Stimulated activated naive CD8-positive, alpha-beta T cell treated with anti-CD3 and anti-CD28 coated beads, Interleukin-15, Interleukin-2, amounts not matched to agents 100 U/mL and 50 U/mL, for 24 hours (primary cell): ENCODE results near the gene CFAP77.
A peak's percentile ranks its signal among the peaks of the same experiment; 100 is the strongest.

Experiments used
- ATAC-seq: fragments of 150-1000 bp; cut with Tn5 transposase; one replicate; pipeline ENCODE4 v1.10.0; 2021
- DNase-seq: peaks from one replicate; pipeline ENCODE4 v3.0.0; 2021

CFAP77 gene

DNA sequence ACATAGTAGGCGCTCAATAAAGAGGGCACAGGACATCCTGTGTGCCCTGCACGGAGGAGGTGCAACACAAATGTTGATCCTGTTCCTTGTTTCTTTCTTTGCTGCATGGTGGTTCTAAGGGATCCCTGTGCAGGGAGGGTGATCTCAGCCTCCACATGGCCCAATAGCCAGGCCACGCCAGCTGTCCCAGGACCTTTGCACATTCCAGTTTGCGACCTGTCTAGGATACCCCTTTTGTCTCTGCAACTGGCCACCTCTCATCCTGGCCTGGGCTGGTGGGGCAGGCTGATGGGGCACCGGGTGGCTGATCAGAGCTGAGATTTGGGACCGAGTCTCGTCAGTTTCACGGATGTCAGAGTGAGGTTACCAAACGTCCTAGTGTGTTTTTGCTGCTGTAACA lies 79.5 kb downstream of the CFAP77 start:
- DNase-seq (no peak), ATAC-seq (no peak)

DNA sequence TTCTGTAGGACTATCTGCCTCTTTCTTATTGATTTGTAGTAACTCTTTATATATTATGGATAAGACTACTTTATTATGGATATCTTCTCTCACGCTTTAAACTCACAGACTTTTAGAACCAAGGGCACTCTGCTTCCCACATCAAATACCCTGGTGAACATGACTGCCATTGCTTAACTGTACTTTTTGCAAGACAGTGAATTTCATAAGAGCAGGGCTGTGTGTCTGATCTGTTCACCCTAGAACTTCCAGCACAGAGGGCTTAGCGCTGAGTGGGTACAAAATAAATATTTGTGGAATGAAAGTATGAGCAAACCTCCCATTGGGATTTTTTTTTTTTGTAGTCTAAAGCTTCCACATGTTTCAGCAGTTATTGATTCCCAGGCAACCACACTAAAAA lies 84.8 kb downstream of the CFAP77 start:
- DNase-seq (no peak), ATAC-seq (no peak)

DNA sequence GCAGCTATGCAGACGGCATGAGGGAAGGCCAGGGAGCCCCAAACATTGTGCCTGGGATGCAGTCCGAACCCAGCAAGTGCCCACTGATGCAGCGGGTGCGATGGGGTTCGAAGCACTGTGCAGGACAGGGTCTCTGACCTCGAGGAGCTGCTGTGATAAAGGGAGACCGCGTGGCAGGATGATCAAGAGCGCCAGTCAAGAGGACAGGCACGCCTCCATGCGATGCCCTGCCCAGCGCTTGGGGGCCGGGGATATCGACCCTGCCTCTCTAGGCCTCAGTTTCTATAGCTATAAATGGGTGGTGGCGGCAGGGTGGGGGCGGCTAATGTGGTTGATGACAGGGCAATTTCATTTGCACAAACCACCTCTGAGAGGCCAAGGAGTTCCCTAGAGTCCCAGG lies 87.7 kb downstream of the CFAP77 start:
- ATAC-seq = no peak
- no peak for DNase-seq

DNA sequence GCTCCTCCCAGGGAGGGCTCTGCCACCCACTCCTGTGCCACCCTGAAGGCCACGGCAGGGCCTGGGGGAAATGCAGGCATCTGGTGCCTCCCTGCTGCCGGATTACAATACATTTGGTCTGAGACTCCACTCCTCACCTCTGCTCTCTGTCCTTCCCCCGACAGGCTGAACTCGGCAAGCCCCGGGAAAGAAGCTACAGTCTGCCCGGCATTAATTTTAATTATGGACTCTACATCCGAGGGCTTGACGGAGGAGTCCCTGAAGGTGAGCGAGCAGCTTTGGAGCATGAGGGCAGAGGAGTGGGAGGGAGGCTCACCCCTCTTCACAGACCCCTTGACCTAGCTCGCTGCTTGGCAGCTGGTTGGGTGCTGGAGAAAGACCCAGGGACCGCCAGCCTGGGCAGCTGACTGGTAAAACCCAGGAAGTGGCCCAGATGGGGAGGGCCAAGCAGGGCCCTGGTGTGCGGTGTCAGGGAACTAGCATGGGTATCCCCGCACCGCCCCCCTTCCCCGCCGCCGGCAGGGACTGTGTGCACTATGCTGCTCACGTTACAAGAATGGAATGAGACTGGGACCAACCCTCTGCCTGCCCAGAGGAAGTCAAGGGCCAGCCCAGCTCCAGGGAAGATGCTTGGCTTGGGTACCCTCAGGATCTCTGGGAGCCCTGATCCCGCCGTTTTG lies 88.7 kb downstream of the CFAP77 start:
- DNase-seq (no peak), ATAC-seq (no peak)

DNA sequence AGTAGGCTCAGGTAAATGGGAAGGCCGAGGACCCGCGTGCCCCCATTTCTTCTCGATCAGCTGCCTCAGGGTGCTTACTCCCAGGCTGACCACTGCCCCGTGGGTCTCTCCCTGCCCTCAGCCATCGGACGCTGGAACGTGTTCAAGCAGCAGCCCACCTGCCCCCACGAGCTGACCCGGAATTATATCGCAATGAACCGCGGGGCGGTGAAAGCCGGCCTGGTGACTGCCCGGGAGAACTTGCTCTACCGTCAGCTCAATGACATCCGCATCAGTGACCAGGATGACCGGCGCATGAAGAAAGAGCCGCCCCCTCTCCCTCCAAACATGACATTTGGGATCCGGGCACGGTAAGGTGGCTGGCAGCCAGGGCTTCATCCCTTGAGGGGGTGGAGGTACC lies 89.2 kb downstream of the CFAP77 start:
- DNase-seq = no peak
- ATAC-seq = no peak

DNA sequence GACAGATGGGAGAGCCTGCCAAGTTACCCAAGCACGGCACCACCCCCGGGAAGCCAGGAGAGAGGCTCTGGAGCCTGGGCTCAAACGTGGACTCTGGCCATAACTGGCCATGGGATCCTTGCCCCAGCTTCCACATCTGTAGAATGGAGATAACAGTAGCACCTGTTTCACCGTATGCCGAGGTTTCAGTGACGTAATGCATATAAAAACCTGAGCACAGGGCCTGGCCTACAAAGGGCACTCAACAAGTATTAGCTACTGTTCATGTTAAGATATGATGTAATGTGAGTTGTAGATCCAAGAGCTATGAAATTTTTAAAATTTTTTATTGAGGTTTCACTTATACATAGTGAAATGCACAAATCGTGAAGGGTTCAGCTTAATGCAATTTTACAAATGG lies 90.2 kb downstream of the CFAP77 start:
- no peak for ATAC-seq
- DNase-seq = no peak

DNA sequence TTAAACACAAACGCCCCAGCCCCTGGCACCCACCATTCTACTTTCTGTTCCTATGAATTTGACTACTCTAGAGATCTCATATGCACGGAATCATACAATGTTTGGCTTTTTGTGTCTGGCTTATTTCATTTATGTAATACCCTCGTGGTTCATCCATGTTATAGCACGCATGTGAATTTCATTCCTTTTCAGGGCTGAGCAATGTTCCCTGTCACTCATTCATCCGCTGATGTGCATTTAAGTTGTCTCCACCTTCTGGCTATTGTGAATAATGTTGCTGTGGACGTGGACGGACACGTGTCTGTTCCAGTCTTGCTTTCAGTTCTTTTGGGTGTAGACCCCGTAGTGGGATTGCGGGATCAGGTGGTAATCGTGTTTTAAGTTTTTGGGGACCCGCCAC lies 92.5 kb downstream of the CFAP77 start:
- DNase-seq = no peak
- ATAC-seq = no peak

DNA sequence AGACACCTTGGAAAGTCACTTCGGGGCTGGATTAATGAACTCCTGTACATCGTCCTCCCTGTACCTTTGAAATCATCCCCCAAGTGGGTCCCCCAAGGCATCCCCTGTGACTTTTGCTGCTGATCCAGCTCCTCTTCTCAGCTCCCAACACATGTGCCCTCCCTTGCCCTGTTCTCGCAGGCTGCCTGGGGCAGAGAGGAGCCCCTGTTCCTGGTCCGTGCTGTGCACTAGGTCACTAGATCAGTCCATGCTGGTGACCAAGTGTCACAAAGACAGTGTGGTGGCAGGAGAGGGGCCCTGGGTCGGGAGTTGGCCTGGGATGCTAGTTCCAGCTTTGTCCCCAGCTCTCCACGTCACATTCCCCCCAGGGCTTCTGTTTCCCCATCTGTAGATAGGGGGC lies 93.1 kb downstream of the CFAP77 start:
- no peak for DNase-seq
- no peak for ATAC-seq

DNA sequence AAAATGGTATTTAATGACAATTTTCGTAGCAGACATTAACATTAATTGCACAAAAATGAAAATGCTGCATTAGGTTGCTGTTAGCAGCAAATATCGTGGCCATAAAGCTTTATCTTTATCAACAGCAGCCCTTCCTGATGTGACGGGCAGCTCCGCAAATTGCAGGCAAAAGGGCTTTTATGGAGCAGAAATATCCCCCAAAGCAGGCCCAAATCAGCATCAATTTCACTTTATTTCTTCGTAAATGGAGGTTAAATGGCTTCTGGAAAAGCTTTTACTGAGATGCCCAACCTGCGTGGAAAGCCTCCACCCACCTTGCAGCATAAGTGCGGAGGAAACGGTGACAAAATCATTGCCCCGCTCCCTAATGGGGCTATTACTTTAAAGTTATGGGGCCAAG lies 94.5 kb downstream of the CFAP77 start:
- DNase-seq (no peak), ATAC-seq (no peak)

DNA sequence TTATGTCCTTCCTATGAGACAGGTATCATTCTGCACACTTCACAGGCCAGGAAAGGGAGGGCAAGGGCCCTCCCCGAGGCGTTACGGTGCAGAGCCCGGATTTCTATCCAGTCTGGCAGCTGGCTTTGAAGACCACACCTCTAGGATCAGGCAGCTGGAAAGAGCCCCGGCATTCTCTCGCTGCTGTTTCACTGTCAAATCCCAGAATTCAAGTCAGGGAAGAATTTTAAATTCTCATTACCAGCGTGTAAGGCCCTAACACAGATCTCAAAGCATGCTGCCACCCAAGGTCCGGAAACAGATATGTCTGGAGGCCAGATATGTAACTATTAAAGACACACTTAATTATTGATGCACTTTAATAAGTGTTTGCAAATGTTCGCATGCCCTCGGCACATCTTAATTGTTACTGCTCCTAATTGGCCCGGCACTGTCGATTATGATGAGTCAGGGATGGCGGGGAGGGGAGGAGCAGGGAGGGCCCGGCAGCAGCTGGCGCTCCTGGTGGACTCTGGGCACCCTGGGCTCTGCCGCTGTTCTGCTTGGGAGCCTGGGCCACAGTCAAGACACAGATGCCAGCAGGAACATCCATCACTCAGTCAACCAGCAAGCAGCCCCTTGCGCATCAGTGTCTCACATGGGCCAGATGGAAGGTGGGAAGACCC lies 96.1 kb downstream of the CFAP77 start:
- DNase-seq = no peak
- no peak for ATAC-seq

DNA sequence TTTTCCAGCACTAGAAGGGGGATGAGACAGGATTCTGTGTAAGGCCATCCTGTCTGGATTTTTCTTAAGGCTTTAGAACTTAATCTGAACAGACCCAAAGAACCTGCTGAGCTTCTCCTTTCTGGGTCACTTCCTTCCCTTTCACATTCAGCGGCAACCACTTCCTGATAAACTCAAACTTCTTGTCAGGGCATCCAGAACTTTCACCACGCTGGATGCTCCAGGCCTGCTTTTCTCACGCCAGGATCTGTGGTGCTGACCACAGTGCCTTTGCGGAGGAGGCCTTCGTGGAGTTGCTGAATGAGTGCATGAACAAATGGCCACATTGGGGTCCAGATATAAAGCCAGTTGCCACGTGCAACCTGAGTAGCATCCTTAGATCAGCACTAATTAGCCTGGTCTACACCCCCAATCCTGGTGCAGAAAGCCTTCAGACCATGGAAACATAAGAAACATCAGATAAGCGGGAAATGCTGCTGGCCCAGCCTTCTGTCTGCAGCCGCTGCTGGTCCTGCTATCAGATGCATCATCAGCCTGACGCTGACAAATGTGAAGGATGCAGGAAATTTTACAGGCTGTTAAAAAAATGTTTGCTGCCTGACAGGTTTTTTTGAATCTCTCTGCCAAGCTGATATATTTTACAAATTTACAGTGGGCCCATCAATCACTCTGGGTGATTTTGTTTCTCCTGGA lies 97.1 kb downstream of the CFAP77 start:
- ATAC-seq (no peak), DNase-seq (no peak)

DNA sequence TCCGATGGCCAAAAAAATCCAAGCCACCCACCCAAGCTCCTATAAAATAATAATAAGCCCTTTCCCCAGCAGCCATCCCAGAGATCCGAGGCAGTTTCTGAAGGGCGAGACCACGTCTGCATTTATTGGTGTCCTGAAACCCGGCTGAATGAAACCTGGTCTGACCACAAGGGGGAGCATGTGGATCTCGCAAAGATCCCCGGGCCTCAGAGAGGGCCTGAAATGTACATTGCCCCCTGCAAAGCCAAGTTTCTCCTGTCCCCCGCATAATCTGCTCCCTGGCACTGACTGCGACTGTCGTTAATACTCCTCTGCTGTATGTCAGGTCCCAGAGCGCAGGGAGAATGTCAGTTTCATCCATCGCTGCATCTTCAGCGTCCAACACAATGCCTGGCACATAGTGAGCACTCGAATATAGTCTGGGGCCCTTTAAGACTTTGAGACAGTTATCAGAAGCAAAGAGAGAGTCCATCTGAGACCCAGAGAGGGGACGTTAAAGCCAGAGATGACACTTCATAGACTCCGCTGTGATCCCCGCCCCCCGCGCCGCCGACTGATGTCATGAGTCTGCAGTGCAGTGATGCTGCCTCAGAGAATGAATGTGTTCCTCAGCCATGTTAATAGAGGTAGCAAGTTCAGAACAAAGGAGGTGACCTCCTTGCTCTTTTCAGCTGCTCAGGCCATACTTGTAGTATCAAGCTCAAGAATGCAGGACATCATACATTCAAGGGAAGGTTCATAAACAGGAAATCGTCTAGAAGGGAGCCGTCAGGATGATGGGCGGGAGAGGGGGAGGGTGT lies 97.9 kb downstream of the CFAP77 start:
- DNase-seq (peak; percentile 76), ATAC-seq (peak; percentile 56)

DNA sequence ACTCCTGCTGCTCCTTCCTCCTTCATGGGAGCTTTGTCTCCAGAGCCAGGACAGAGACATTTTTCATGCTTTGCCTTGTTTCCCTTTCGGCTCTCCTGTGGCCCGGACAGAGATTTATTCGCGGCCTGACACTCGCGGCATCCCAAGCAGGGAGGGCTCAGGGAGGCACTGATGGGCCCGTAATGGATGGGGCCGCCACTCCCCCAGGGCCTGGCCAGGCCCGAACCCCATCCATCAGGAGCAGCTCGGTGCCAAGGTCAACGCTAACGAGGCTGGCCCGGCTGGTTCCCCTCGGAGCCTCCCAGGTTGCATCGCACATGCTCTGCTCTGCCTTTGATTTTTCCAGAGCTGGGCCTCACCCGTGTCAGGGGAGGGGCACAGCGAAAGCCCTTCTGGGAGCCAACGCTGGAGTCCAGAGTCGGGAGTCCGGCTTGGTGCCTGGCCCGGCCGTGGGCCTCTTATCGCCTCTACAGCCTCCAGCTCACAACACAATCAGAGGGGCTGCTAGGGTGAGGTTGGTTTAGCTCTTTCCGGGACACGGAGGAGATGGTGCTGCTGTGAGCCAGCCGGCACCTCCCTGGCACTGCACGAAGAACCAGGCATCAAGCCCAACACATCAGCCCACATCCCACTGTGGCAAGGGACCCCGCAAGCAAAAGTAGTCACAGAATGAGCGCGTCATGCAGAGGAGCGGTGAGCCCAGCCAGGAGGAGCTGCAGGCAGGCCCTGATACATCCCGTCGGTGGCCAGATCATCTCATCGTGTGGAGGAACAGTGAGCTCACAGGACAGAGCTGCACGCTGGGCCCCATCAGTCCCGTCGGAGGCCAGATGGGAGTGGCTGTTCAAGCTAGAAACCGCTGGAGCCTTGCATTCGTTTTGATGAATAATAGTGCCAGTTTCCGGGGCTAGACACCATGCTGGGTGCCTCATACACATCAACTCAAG lies 100.2 kb downstream of the CFAP77 start:
- ATAC-seq (no peak), DNase-seq (no peak)

DNA sequence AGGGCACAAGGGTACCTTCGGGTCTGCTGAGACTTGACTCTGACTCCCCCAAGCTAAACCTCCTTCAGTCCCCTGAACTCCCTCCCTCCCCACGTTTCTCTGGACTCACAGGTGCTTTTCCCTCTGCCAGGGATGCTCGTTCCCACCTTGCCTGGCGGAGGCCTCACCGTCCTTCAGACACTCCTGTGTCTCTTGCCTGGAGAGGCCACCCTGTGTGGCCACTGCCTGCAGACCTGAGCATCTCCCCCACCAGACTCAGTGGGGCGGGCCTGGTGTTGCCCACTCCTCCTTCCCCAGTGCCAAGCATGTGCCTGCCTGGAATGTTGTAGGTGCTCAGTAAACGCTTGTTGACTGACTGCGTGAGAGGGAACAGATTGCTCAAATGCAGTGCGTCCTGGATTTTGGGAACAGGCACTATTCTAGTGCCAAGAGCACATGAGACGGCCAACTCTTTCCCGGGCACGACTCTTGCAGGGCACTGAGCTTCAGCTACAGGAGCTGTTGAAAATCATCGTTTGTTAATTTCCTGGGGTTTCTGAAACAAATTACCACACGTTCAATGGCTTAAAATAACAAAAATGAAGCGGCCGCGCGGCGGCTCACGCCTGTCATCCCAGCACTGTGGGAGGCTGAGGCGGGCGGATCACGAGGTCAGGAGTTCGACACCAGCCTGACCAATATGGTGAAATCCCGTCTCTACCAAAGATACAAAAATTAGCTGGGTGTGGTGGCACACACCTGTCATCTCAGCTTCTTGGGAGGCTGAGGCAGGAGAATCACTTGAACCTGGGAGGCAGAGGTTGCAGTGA lies 101.4 kb downstream of the CFAP77 start:
- no peak for DNase-seq
- ATAC-seq = no peak

DNA sequence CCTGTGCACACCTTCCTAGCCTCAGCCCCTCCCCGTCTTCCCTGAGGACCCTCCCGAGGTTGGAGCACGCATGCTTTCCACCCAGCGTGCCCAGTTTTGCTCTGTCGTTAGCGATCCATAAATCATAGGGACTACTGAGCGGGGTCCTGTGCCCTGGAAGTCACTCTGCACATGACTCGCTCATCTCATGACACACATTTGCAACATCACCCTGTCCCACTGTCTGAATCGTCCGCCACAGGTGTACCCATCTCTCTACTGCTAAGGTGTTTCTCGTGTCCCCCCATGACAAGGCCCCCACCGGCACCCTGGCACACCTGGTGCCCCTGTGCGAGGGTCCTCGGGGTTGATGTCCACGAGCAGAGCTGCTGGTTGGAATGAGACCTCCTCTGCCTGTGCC lies 103.4 kb downstream of the CFAP77 start:
- ATAC-seq (no peak), DNase-seq (no peak)

DNA sequence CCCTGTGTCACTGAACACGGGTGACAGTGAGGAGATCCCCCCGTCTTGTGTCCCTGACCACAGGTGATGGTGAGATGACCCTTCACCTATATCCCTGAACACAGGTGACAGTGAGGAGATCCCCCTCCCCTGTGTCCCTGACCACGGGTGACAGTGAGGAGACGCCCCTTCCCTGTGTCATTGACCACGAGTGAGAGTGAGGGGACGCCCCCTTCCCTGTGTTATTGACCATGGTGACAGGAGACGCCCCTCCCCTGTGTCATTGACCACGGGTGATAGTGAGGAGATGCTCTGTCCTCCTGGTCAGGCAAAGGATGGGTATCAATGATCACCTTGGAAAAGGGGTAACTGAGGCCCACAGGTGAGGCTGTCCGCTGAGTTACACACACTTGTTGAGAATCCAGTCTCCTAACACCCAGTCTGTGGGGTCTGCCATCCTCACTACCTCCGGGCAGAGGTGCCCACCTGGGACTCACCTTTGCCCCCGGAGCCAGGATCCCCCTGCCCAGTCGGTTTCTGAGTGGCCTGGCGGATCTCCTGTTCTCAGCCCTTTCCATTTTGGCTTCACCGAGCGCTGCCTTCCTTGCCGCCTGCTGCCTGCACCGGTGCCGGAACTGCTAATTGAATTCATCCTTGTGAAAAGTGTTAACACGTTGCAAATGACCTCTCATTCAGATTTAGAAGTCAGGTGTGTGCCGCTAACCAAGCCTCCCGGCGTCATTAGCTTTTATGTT lies 104.2 kb downstream of the CFAP77 start:
- ATAC-seq = no peak
- no peak for DNase-seq

DNA sequence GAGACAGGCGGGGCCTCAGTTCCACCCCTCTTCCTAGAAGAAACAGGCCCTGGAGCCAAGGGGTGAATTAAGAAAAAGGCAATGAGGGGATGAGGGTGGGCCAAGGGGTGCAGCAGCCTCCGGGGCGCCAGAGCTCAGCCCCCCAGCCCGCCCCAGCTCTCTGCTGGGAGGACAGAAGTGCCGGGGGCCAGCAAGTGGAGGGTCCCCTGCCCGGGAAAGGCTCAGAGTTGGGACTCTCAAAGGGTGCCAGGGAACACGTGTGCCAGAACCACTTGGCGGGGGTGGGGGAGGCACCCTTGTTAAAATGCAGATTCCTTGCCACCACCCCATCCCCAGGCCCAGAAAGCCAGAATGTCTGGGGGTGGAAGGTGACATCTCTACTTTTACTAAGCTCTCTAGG lies 104.8 kb downstream of the CFAP77 start:
- DNase-seq (no peak), ATAC-seq (no peak)

DNA sequence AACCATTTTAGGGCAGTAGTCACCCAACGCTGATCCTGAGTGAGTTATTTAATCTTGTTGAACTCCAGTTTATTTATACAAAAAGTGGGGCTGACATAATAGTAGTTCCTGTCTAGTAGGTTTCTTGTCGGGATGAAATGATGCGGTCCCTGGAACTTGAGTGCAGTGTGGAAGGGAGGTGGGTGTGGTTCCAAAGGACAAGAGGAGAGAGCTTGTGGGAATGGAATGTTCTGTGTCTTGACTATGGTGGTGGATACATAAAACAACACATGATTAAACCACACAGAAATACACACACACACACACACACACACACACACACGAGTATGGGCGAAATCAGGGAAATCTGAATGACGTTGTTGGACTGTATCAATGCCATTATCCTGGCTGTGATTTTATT lies 106.3 kb downstream of the CFAP77 start:
- ATAC-seq (no peak), DNase-seq (no peak)

DNA sequence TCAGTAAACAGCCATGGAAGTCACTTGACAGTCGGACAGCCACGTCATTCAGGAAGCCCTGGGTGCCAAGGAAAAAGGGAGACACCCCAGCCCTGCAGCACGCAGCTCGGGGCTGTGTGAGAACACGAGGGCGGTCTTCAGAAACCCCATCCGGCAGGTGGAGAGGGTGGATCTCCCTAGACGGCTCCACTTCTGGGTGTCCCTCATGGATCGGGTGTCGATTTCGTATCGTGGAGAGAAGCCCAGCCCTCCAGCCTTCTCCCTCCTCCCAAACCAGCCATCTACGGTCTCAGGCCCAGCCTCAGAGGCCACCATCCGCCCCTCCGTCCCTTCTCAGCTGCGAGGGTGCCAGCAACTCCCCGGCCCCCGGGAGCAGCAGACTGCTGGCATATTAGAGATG lies 106.9 kb downstream of the CFAP77 start:
- DNase-seq (no peak), ATAC-seq (no peak)
